ENCODE data around the gene NACC2. TPM values are rescaled to one million over a fixed set of nuclear protein-coding genes. Genes with fewer than 3 reads are reported as not detected.
"Not testable (repeated sequence)": the region's sequence is repeated elsewhere in the genome, so short reads cannot be mapped to it uniquely, and the experiment has no call there.

NACC2 gene
- total RNA-seq, 1 donor from 2014 or later = 21.6 TPM

GRCh38 chr9:136044207-136044970, 50.7 kb downstream of the NACC2 start:
- no peak for DNase-seq

- DNase-seq = no peak
Observed at GRCh38 chr9:136043441-136043991, 51.6 kb downstream of the NACC2 start.

- DNase-seq = no peak
Observed at GRCh38 chr9:136042541-136042940, 52.5 kb downstream of the NACC2 start.

GRCh38 chr9:136040848-136041247, 54.2 kb downstream of the NACC2 start:
- DNase-seq = not testable (repeated sequence)

- DNase-seq = no peak
Observed at GRCh38 chr9:136039488-136039887, 55.6 kb downstream of the NACC2 start.

GRCh38 chr9:136036848-136037247, 58.2 kb downstream of the NACC2 start:
- DNase-seq = no peak

GRCh38 chr9:136036050-136036449, 59.0 kb downstream of the NACC2 start:
- peak; percentile 22 for DNase-seq

GRCh38 chr9:136031741-136032730, 63.1 kb downstream of the NACC2 start:
- DNase-seq = peak; percentile 32

- no peak for DNase-seq
Observed at GRCh38 chr9:136031094-136031493, 64.0 kb downstream of the NACC2 start.

GRCh38 chr9:136029556-136029955, 65.5 kb downstream of the NACC2 start:
- no peak for DNase-seq

GRCh38 chr9:136028760-136029470, 66.2 kb downstream of the NACC2 start:
- no peak for DNase-seq

- not testable (repeated sequence) for DNase-seq
Observed at GRCh38 chr9:136026943-136027289, 68.2 kb downstream of the NACC2 start.

GRCh38 chr9:136026266-136026942, 68.7 kb downstream of the NACC2 start:
- no peak for DNase-seq

- no peak for DNase-seq
Observed at GRCh38 chr9:136025481-136025880, 69.6 kb downstream of the NACC2 start.

GRCh38 chr9:136024696-136025316, 70.3 kb downstream of the NACC2 start:
- no peak for DNase-seq

GRCh38 chr9:136024286-136024685, 70.8 kb downstream of the NACC2 start:
- no peak for DNase-seq

GRCh38 chr9:136023410-136024225, 71.5 kb downstream of the NACC2 start:
- DNase-seq = peak; percentile 78

- no peak for DNase-seq
Observed at GRCh38 chr9:136022731-136023409, 72.2 kb downstream of the NACC2 start.

- no peak for DNase-seq
Observed at GRCh38 chr9:136021872-136022681, 73.0 kb downstream of the NACC2 start.
